ENCODE results near the gene PALB2. TPM values are rescaled to one million over a fixed set of nuclear protein-coding genes. Genes with fewer than 3 reads are reported as not detected.

Gene PALB2
- total RNA-seq = 4.9 TPM
- long read RNA-seq, full-length matches to known transcripts = 5 of 8 reads
- long read RNA-seq, partial matches to known transcripts = 0 of 8 reads
- long read RNA-seq, other reads (novel, unspliced or antisense) = 3 of 8 reads

DNA sequence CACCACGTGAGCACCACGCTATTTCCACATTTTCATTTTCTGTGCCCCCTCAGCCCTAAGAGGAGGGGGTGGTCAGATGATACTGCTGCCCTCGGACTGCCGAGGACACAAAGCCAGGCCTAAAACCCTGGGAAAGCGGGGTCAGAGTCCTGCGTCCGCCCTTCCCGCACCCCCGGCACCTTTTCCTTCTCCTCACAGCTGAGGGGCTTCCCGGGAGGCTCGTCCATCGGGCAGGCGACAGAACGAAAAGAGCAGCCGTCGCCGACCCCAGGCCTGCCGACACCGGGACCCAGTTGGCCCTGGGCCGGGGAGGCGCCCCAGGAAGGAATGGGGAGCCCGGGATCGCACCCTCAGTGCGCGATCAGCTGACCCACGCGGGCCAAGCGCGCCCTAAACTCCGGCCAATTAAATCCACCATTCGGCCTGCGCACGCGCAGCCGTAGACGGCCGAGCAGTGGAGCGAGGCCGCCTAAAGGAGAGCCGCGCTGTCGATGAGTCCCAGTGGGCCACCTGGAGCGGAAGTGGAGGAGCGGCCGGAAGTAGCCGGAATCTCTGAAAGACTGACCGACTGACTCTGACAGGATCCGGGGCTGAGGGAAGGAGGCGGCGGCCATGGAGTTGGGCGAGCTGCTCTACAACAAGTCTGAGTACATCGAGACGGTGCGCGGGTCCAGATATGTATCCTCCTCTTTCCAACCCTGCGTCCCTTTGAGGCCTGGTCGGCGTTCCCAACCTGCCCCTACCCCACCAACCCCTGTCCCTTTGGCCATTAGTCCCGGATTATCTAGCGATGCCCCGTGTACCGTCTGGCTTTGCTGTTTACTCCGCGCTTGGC is at the start of gene PALB2, which contains the start of gene DCTN5:
Gene PALB2, minus strand, starts transcription at position 380 of the 835 bp plus-strand sequence. Its CDS starts 153 bp downstream, at position 227.
Gene DCTN5, plus strand, starts transcription at position 536 of the 835 bp plus-strand sequence. Its CDS starts 77 bp downstream, at position 613.
- ATAC-seq = peak; percentile 100
- intact Hi-C loops (cut with DNase I) = loop anchor here (2.0 kb wide), 1 partner anchor 84 kb away; the partner anchor contains the start of genes EARS2 and UBFD1
- peak; percentile 97 for DNase-seq (ENCODE audit: missing footprints)

DNA sequence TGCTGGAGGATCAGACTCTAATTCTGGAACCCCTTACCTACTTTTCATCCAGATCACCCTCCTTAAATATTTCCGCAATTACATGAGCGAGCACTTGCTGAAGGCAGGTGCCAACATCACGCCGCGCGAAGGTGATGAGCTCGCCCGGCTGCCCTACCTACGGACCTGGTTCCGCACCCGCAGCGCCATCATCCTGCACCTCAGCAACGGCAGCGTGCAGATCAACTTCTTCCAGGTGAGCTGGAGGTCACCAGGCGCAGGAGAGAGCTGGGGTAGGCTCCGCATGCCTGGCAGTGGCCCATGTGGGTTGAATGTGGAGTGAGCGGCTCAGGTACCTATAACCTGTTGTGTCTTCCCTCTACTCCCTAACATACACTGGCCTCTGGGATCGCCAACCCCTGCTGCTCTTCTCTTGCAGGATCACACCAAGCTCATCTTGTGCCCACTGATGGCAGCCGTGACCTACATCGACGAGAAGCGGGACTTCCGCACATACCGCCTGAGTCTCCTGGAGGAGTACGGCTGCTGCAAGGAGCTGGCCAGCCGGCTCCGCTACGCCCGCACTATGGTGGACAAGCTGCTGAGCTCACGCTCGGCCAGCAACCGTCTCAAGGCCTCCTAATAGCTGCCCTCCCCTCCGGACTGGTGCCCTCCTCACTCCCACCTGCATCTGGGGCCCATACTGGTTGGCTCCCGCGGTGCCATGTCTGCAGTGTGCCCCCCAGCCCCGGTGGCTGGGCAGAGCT is 48.5 kb upstream of the PALB2 start:
- ATAC-seq = no peak
- intact Hi-C loops (cut with DNase I) = no loop called here

DNA sequence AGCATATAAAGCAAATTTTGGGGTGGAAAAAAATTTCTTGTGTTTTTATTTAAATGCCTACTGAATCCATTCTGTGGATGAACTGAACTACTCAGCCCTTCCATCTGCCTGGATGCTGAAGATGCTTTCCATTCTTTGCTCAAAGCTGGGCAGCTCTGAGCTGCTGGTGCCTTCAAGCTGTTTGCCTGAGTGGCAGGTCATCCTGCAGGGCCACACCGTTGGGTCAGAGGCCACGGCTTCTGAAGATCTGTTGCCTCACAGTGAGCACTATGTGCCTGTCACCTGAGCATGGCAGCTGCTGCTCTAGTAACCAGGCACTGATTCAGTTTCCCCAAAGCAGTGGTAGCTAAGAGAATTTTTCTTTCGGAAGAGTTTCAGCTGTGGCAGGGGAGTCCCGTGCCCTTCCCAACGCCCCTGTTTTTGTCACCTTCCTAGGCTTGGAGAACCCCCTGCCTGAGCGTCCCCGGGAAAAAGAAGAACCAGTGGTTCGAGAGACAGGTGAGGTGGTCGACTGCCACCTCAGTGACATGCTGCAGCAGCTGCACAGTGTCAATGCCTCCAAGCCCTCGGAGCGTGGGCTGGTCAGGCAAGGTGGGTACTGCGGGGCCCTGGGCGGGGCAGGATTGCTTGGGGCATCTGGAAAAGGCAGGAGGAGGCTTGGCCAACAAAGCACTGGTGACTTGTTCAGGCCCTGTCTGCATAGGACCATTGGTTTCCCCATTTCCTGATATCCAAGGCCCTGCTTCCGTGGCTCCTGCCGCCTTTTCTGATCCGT is 46.1 kb upstream of the PALB2 start:
- intact Hi-C loops (cut with DNase I) = no loop called here
- ATAC-seq (no peak), DNase-seq (ENCODE audit: missing footprints) (no peak)

More for the DNA sequence above, 48.5 kb upstream of the PALB2 start:
- DNase-seq (ENCODE audit: missing footprints) = no peak

DNA sequence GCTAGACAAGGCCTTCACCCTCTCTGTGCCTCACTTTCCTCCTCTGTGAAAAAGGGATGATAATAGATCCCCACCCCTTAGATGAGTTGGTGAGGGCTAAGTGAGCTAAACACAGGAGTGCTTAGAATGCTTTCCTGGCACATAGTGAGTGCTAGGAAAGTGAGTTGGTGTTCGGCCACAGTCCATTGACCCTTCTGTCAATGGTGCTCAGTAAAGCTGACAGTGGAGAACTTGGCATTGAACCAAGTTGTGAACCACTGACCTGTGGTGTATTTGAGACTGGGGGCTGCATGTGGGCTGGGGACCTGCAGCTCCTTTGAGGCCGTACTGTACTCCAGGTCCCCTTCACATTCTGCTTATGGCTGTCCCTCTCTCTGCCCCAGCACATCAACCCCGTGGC is 42.4 kb upstream of the PALB2 start:
- intact Hi-C loops (cut with DNase I) = no loop called here

DNA sequence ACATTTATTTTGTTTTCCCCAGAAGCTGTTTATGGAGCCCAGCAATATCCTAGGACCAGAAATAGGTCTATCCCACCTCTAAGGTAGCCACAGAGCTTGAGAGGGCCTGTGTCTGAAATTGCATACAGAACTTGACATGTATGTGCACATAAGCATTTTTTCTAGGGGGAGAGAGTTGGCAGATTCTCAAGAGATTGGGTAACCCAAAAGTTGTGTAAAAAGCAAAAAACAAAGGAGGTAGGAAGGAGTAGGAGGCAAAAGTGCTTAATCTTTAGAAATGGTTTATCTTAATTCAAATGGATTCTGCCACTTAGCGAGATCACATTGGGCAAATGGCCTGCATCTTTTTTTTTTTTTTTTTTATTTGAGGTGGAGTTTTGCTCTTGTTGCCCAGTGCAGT is 41.1 kb upstream of the PALB2 start:
- ATAC-seq = no peak
- intact Hi-C loops (cut with DNase I) = no loop called here
- DNase-seq (ENCODE audit: missing footprints) = no peak

More for the DNA sequence above, 42.4 kb upstream of the PALB2 start:
- no peak for ATAC-seq
- no peak for DNase-seq (ENCODE audit: missing footprints)

DNA sequence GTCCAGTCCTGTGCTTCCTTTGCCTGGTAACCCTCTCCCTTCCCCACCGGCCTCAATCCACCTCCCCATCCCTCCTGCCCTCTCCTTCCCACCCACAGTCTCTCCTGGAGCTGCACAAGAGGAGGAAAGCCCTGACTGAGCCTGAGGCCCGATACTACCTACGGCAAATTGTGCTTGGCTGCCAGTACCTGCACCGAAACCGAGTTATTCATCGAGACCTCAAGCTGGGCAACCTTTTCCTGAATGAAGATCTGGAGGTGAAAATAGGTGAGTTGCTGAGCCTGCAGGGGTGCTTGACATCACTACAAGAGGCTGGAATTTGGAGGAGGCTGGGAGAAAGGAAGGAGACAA is 38.9 kb upstream of the PALB2 start:
- ATAC-seq = no peak
- intact Hi-C loops (cut with DNase I) = no loop called here
- DNase-seq (ENCODE audit: missing footprints) = no peak

DNA sequence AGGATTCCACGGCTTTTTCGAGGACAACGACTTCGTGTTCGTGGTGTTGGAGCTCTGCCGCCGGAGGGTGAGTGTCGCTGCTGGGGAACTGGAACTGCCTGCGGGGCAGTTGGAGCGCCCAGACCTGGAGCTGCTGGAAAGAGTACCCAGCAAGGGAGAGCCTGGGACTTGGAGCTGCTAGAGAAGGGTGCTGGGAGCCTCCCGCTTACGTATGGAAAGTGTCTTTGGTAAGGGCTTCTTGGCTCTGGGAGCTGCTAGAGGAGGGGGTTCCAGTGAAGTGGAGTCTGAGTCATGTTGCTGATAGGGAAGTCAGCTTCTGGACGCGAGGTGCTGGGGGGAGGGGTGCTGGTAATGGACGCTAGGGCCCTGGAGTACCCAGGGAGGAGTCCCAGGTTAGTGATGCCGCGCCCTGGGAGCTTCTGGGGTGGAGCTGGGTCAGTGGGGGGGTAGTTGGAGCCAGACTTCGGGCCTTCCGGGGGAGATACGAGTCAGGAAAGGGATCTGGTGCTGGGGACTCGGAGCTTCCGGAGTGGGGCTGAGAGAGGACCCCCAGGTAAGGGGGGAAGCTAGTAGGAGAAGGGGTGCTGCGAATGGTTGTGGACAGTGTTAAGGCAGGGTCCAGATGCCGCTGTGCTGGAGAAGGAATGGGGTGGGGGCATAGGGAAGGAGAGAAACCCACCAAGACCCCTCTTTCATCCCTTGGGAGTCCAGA is 38.3 kb upstream of the PALB2 start:
- peak; percentile 55 for DNase-seq (ENCODE audit: missing footprints)
- no peak for ATAC-seq
- intact Hi-C loops (cut with DNase I) = no loop called here

DNA sequence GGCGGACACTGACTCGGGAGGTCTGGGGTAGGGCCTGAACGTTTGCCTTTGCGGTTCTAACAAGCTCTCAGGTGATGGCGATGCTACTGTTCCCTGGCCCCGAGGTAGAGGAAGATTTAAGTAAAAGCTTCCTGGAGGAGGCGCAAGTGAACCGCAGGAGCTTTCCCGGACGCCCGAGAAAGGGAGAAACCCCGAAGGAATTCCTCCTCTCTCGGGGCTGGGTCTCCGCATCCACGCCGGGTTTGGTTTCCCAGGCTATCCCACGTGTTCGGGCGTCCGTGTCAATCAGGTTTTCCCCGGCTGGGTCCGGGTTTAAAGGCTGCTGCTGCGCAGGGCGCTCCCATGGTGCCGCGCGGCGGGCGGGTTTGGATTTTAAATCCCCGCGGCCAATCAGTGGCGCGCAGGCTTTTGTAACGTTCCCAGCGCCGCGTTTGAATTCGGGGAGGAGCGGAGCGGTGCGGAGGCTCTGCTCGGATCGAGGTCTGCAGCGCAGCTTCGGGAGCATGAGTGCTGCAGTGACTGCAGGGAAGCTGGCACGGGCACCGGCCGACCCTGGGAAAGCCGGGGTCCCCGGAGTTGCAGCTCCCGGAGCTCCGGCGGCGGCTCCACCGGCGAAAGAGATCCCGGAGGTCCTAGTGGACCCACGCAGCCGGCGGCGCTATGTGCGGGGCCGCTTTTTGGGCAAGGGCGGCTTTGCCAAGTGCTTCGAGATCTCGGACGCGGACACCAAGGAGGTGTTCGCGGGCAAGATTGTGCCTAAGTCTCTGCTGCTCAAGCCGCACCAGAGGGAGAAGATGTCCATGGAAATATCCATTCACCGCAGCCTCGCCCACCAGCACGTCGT is 37.5 kb upstream of the PALB2 start, which contains the start of gene PLK1:
Gene PLK1, plus strand, starts transcription at position 460 of the 844 bp plus-strand sequence. Its CDS starts 44 bp downstream, at position 504.
- peak; percentile 91 for ATAC-seq
- peak; percentile 90 for DNase-seq (ENCODE audit: missing footprints)
- intact Hi-C loops (cut with DNase I) = no loop called here

DNA sequence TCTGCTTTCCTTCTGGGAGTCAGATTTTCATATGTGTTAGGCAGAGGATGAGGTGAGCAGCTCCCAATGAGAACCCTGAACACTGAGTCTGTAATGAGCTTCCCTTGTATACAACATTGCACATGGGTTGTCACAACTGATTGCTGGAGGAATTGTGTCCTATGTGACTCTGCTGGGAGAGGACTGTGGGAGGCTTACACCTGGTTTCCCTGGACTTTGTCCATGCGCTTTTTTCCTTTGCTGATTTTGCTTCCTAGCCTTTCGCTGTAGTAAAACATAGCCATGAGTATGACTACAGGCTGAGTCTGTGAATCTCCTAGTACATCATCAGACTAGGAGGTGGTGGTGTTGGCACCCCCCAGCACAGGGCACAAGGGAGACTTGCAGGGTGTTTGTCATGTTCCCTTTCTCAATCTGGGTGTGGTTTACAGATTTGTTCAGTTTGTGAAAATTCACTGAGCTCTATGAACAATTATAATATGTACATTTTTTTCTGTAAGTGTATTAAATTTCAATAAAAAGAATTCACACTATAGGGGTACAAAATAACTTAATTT is 35.9 kb upstream of the PALB2 start:
- ATAC-seq = no peak
- DNase-seq (ENCODE audit: missing footprints) = no peak
- intact Hi-C loops (cut with DNase I) = no loop called here

DNA sequence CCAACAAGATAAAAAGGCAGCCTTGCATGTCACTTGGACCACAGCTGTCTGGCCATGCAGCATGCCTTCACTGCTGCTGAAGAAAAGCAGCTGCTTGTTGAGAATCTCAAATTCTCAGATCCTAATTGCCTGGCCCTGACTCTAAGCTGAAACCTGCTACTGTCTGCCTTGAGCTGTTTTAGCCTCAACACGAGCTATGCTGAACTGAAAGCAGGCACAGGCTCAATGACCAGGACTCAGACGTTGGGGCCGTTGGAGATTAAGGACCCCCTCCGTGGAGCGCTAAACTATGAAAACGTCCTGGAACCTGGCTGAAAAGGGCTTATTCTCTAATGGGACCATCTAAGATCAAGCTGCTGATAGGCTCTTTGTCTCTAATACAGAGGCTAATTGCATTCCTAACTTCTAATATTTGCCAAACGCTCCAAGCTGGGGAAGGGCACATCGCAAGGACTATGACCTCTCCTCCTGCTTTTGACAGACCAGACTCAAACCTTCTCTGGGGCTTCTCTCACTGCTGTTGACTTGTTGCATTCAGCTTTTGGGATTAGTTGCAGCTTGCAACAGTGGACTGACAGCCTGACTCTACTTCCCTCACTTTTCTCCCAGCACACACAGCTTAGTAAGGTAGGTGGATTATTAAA is 33.0 kb upstream of the PALB2 start:
- intact Hi-C loops (cut with DNase I) = no loop called here
- ATAC-seq = no peak

DNA sequence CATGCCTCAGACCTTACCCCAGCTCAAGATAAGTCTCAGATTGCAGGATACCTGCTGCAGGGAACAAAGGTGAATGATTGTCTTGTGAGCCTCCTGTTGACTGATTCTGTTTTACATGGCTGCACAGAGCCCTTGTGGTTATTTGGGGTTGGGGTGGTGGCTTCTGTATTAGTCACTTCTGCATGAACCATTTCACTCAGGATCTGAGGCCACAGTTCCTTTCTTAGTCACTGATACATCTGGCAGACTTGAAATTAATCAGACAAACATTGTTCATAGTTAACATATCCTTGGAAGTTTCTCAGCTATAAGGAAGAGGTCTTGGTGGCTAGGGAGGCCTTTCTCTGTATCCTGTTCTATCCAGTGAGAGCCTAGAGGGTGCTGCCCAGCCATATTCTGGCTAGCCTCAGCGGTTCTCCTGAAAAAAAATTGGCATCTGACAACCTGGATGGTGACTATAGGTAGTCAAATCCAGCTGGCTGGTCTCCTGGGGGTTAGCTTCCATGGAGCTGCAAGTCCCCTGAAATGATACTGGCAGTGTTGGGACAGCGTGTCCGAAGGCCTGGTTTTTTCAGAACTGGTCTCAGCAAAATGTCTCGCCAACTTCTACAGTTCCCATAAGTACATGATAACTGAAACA is 29.1 kb upstream of the PALB2 start:
- DNase-seq (ENCODE audit: missing footprints) (no peak), ATAC-seq (no peak)
- intact Hi-C loops (cut with DNase I) = no loop called here

More for the DNA sequence above, 33.0 kb upstream of the PALB2 start:
- no peak for DNase-seq (ENCODE audit: missing footprints)

DNA sequence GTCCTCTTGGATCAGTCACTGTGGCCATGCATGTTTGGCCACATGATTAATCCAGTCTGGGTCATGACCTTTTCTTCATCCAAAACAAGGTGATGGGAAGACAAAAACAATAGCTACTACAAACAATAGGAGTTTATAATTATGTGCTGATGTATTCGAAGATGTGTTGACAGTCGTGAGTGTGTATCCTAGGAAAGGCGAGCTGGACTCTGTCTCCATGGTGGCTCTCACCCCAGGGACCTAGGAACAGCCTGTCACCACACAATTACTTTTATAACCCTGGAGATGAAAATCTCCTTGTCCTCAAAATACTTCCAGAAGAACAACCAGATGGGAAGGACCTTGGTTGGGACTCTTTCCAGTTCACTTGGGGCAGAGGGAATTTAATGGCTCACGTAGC is 27.8 kb upstream of the PALB2 start:
- DNase-seq (ENCODE audit: missing footprints) = no peak
- intact Hi-C loops (cut with DNase I) = no loop called here
- ATAC-seq = peak; percentile 59

DNA sequence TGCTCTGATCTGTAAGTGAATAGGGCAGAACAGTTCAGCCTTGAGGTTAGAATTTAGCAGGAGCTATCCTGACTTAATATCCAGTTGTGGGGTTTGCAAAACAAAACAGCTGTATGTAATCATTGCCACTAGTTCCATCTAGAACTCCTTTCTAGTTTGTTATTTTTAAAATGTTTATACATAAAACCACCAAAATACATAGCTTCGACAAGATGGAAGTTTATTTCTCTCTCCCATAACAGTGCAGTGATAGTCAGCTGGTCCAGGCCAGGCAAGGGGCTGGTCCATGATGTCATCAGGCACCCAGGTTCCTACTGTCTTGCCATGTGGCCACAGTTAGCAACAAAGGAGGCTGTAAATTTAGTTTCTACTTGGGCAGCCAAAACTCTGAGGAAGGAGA is 27.1 kb upstream of the PALB2 start:
- DNase-seq (ENCODE audit: missing footprints) = no peak
- intact Hi-C loops (cut with DNase I) = no loop called here
- ATAC-seq = no peak

DNA sequence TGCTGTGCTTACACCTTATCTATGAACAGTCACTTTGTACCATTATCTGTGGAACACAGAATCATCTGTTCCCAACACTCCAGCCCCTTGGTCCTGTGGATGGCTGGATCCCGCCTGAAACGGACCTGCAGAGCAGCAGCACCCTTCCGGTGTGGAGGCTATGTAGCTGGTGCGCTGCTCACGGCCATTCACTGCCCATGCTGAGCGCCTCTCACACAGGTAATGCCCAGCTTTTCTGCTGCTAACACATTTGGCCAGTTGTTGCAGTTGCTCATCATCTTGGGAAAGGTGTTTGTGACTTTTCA is 26.2 kb upstream of the PALB2 start:
- ATAC-seq (no peak), DNase-seq (ENCODE audit: missing footprints) (no peak)
- intact Hi-C loops (cut with DNase I) = no loop called here

DNA sequence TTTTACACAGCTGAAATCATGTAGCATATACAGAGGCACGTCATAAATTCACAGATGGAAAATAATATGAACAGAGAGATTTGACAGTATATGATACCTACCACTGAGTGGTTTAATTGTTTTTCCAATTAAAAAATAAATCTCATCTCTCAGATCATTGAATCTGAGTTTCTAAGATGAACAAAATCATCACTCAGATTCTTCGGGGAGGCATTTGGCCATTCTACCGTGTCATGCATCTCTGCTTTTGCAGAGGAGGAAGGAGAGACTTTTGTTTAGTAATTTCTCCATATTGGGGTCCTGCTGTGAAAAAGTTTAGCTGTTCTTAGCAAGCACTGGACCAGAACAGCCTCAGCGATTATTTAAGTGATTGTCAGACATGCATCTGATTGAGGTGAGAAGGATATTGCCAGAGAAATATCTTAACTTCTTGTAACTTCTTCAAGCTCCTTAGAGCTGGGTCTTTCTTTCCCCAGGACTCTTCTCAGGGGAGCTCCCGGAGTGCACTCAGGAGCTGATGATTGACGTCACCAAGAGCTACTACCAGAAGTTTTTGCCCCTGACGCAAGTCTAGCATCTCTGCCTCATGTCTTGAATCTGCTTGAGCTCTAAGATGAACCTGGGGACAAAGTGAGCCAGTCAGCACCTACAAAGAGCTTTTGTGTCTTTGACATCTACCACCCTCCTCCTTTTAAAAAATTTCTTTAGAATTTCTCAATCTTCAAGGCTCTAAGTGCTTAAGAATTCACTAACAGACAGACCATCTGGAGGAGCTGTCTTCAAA is 25.7 kb upstream of the PALB2 start:
- no peak for ATAC-seq
- intact Hi-C loops (cut with DNase I) = no loop called here
- no peak for DNase-seq (ENCODE audit: missing footprints)

DNA sequence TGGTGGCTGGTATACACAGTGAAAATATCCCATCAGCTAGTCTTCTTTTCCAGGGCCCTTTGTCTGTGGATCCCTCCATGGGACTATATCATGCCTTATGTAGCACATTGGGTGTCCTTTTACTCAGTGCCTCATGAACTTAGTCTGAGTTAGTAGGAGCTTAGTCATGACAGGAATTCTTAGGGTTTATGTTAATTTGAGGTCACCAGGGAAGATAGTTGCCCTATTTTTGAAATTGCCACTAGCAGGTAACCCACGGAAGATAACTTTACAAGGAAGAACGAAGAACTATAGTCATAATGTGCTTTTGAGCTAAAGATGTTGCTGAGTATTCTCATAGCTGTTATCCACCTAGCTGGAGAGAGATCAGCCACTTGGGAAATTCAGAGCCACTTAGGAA is 22.8 kb upstream of the PALB2 start:
- DNase-seq (ENCODE audit: missing footprints) (no peak), ATAC-seq (no peak)
- intact Hi-C loops (cut with DNase I) = no loop called here

Data from Right ventricle myocardium inferior (tissue), 1 donor.